Lung (tissue), 12 donors: ENCODE measurements around the gene RALGAPA2. TPM values are rescaled to one million over a fixed set of nuclear protein-coding genes. Genes with fewer than 3 reads are reported as not detected.

Source experiments
- ATAC-seq: fragments of 200-7000 bp; cut with Tn5 transposase; one replicate; pipeline ENCODE4 v1.9.1; 2020; ENCODE audit warnings: moderate number of reproducible peaks; ENCODE audit not compliant: insufficient read depth, low FRiP score
- DNase-seq, 3 donors: peaks; one replicate each; pipeline ENCODE4 v3.0.0-alpha.2; 2013 to 2017
- H3K27ac ChIP-seq, 2 donors: one replicate each; pipeline ENCODE4 v1.5.1; 2013; ENCODE audit warnings: mild to moderate bottlenecking in 2 of 2, moderate library complexity in 2 of 2, control low read depth in 1 of 2, inconsistent platforms in 1 of 2, low read depth in 1 of 2, low read length in 1 of 2
- H3K27me3 ChIP-seq, 3 donors: one replicate each; pipeline ENCODE4 v1.5.1; 2013; ENCODE audit warnings: low read length in 2 of 3; ENCODE audit not compliant: control insufficient read depth in 3 of 3, insufficient read depth in 3 of 3
- H3K36me3 ChIP-seq, 4 donors: one replicate each; pipeline ENCODE4 v1.5.1; 2013; ENCODE audit warnings: low read length in 4 of 4, mild to moderate bottlenecking in 1 of 4, moderate library complexity in 1 of 4; ENCODE audit not compliant: control insufficient read depth in 4 of 4, insufficient read depth in 4 of 4
- H3K4me1 ChIP-seq, 5 donors: one replicate each; pipeline ENCODE4 v1.5.1; 2013; ENCODE audit warnings: low read length in 5 of 5, mild to moderate bottlenecking in 2 of 5, moderate library complexity in 1 of 5; ENCODE audit not compliant: control insufficient read depth in 5 of 5, insufficient read depth in 5 of 5
- H3K4me3 ChIP-seq: one replicate; pipeline ENCODE4 v1.5.1; 2013; ENCODE audit warnings: mild to moderate bottlenecking, control low read depth, moderate library complexity
- H3K9ac ChIP-seq, 2 donors: one replicate each; pipeline ENCODE4 v1.5.1; 2013; ENCODE audit warnings: low read length in 2 of 2, control low read depth in 1 of 2; ENCODE audit not compliant: insufficient read depth in 1 of 2
- H3K9me3 ChIP-seq, 4 donors: one replicate each; pipeline ENCODE4 v1.5.1; 2013; ENCODE audit warnings: low read length in 3 of 4, mild to moderate bottlenecking in 1 of 4, moderate library complexity in 1 of 4; ENCODE audit not compliant: control insufficient read depth in 4 of 4, insufficient read depth in 3 of 4
- WGBS, 2 donors: extraction: QIAGEN DNeasy Blood & Tissue Kit; methylation state at CpG; one replicate each; pipeline ENCODE4 v1.1.7; 2013; 5-methylcytosine and 5-hydroxymethylcytosine counted together
- polyA plus RNA-seq, 2 donors: library from polyadenylated mRNA; stranded (reverse); fragments of 200-250 nt; gene quantifications; one replicate each; pipeline ENCODE4 v1.2.1, GENCODE V29; 2013
- total RNA-seq, 2 donors: library from RNA; depleted of rRNA in 1 of 2; stranded (reverse); fragments of >200 nt in 1 of 2; gene quantifications; one replicate each; pipeline ENCODE4 v1.2.1, GENCODE V29; 2014 to 2021
- TF ChIP-seq, protein P1 (sequence below): IDR thresholded peaks from 2 replicates; pipeline ENCODE4 v1.5.1; 2012; ENCODE audit warnings: mild to moderate bottlenecking; ENCODE audit errors: control extremely low read depth, extremely low read depth
- donor health status: control.
- donor health status: control.
- donor health status: Bipolar disorder and iron deficiency.
- donor health status: healthy.
- donor health status: DM: yes; HTN: yes; CAD: no.

RALGAPA2 gene
- total and polyA plus RNA-seq, 4 donors = 12.1 to 83.4 (median 55.6) TPM

DNA sequence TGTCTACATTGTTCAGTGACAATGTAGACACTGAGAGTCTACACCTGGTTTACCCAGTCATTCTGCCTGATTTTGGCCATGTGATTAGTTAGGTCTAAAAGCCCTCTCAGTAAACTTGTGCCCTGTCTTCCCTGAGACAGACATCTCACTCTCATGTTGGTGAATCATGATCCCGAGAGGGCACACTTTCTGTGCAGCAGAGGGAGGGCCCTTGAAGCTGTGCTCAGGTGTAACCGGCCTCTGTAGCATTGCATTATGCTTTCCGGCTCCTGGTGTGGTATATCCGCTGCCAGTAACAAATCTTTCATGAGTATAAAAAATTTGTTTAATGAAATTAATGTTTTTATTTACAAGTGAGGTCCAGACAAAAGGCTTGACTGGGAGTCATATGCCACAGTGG lies 85.0 kb downstream of the RALGAPA2 start:
- Histone ChIP-seq H3K36me3 (peaks cover 16 to 34% (median 23%) of the 10 kb centered on the region in 4 donors), H3K4me3 (no peak overlapping the region), H3K9me3 (no peaks in the 10 kb centered on the region), H3K4me1 (no peaks in the 10 kb centered on the region), H3K27me3 (no peaks in the 10 kb centered on the region), H3K27ac (no peak overlapping the region), H3K9ac (no peak overlapping the region)
- no peak for ATAC-seq
- TF ChIP-seq, protein P1, sequence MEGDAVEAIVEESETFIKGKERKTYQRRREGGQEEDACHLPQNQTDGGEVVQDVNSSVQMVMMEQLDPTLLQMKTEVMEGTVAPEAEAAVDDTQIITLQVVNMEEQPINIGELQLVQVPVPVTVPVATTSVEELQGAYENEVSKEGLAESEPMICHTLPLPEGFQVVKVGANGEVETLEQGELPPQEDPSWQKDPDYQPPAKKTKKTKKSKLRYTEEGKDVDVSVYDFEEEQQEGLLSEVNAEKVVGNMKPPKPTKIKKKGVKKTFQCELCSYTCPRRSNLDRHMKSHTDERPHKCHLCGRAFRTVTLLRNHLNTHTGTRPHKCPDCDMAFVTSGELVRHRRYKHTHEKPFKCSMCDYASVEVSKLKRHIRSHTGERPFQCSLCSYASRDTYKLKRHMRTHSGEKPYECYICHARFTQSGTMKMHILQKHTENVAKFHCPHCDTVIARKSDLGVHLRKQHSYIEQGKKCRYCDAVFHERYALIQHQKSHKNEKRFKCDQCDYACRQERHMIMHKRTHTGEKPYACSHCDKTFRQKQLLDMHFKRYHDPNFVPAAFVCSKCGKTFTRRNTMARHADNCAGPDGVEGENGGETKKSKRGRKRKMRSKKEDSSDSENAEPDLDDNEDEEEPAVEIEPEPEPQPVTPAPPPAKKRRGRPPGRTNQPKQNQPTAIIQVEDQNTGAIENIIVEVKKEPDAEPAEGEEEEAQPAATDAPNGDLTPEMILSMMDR = no peak
- DNase-seq = no peak
- 97 to 99% methylated on average over 4 of the region's 4 CpGs for WGBS, 2 donors

DNA sequence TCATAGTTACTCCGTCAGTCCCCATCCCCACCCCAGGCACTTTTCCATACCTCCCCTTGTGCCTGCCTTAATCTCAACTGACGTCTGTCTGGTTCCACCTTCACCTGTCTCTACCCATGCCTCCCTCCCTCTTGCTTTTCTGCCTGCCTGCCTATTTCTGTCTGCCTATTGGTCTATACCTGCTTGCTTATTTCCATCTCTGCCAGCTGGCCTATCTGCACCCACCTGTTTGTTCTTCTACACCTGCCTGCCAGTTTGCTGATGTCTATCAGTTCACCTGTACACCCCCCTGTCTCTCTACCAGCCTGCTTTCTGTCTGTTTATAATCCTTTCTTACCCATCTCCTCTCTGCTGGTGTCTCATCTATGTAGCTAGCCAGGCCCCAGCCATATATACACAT lies 87.5 kb downstream of the RALGAPA2 start:
- DNase-seq = no peak
- H3K4me3 ChIP-seq = no peak overlapping the region
- no peaks in the 10 kb centered on the region for H3K4me1 ChIP-seq
- H3K27me3 ChIP-seq = no peaks in the 10 kb centered on the region
- no peaks in the 10 kb centered on the region for H3K9me3 ChIP-seq
- peaks cover 16 to 26% (median 25%) of the 10 kb centered on the region in 4 donors for H3K36me3 ChIP-seq
- no peak for ATAC-seq
- H3K9ac ChIP-seq = no peak overlapping the region
- 92 to 97% methylated on average over 2 of the region's 2 CpGs for WGBS, 2 donors
- TF ChIP-seq, protein P1 = no peak
- H3K27ac ChIP-seq = no peak overlapping the region

DNA sequence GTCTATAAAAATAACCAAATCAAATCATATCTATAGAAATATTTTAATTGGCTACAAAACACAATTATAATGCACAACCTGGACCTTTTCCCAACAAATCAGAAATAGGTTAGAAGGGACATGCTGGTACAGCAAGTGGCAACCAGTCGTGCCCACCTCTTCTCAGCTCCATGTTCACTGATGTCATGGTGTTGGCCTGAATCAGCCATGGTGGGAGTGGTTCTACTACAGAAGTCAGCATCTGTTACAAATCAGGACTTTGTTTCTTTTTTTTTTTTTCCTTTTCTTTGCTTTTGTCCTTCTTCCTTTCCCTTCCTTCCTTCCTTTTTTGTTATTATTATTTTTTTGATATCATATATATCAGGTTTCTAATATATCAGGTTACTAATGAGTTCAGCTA lies 91.2 kb downstream of the RALGAPA2 start:
- no peaks in the 10 kb centered on the region for H3K27me3 ChIP-seq
- no peak overlapping the region for H3K9ac ChIP-seq
- DNase-seq (no peak), ATAC-seq (no peak)
- H3K27ac ChIP-seq = no peak overlapping the region
- no peaks in the 10 kb centered on the region for H3K4me1 ChIP-seq
- peaks cover 0 to 17% (median 11%) of the 10 kb centered on the region in 4 donors for H3K36me3 ChIP-seq
- WGBS, 2 donors = 92 to 96% methylated on average over 1 of the region's 1 CpG
- TF ChIP-seq, protein P1 = no peak
- no peaks in the 10 kb centered on the region for H3K9me3 ChIP-seq
- H3K4me3 ChIP-seq = no peak overlapping the region

DNA sequence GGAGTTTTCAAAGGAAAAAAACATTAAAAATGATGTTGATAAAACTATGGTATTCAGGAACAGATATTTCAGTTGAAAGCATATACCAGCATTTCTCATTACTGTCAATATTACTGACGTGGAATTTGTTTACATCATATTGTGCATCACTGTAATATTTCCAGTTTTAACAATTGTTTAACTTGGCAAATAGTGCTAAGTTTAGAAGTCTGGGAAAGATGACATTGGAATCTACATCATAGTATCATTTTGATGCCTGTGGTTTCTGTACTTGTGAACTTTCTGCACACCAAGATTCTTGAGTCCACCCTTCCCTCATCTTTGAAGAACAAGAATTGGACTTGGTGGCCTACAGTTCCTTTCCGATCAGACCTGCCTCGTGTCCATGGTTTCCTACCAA lies 98.1 kb downstream of the RALGAPA2 start:
- Histone ChIP-seq H3K27me3 (no peaks in the 10 kb centered on the region), H3K4me1 (peaks cover 0 to 25% (median 4%) of the 10 kb centered on the region in 5 donors), H3K36me3 (peaks cover 6 to 22% (median 11%) of the 10 kb centered on the region in 4 donors), H3K27ac (no peak overlapping the region), H3K9ac (no peak overlapping the region), H3K4me3 (no peak overlapping the region), H3K9me3 (no peaks in the 10 kb centered on the region)
- 90 to 93% methylated on average over 3 of the region's 3 CpGs for WGBS, 2 donors
- ATAC-seq (no peak), DNase-seq (no peak)
- TF ChIP-seq, protein P1 = no peak
